GM19438 (cell line): ENCODE data around the gene BTD.

Source experiments
- ATAC-seq: cut with Tn5 transposase; IDR thresholded peaks from one replicate; pipeline ENCODE4 v1.9.1; 2021; ENCODE audit warnings: low read depth; ENCODE audit not compliant: unreplicated experiment

Gene BTD

GRCh38 chr3:15601399-15602145 is at the start of gene BTD, which contains the start of gene HACL1:
Gene BTD (plus strand): TSS chr3:15601745. CDS start chr3:15635440, 33,695 bp downstream.
Gene HACL1 (minus strand): TSS chr3:15601569. CDS start chr3:15601463, 106 bp downstream.
- peak; percentile 94 for ATAC-seq

GRCh38 chr3:15551902-15552301 is 49.6 kb upstream of the BTD start:
- no peak for ATAC-seq

GRCh38 chr3:15553749-15554148 is 47.8 kb upstream of the BTD start:
- ATAC-seq: no peak

GRCh38 chr3:15556512-15556911 is 45.0 kb upstream of the BTD start:
- peak; percentile 75 for ATAC-seq

- peak; percentile 62 for ATAC-seq
Measured at GRCh38 chr3:15557511-15557946, 44.0 kb upstream of the BTD start.

- ATAC-seq: no peak
Measured at GRCh38 chr3:15558581-15558980, 43.0 kb upstream of the BTD start.

GRCh38 chr3:15562560-15562959 is 39.0 kb upstream of the BTD start:
- ATAC-seq: no peak

- no peak for ATAC-seq
Measured at GRCh38 chr3:15563190-15563589, 38.4 kb upstream of the BTD start.

- ATAC-seq: no peak
Measured at GRCh38 chr3:15572138-15572537, 29.4 kb upstream of the BTD start.

- ATAC-seq: no peak
Measured at GRCh38 chr3:15575446-15575845, 26.1 kb upstream of the BTD start.

- ATAC-seq: no peak
Measured at GRCh38 chr3:15576475-15576874, 25.1 kb upstream of the BTD start.

GRCh38 chr3:15578289-15578867 is 23.2 kb upstream of the BTD start:
- ATAC-seq: no peak

- ATAC-seq: no peak
Measured at GRCh38 chr3:15579051-15579450, 22.5 kb upstream of the BTD start.

GRCh38 chr3:15581471-15582394 is 19.8 kb upstream of the BTD start:
- no peak for ATAC-seq

- no peak for ATAC-seq
Measured at GRCh38 chr3:15585111-15585845, 16.3 kb upstream of the BTD start.

- ATAC-seq: no peak
Measured at GRCh38 chr3:15591242-15591641, 10.3 kb upstream of the BTD start.

- ATAC-seq: no peak
Measured at GRCh38 chr3:15591928-15592327, 9.6 kb upstream of the BTD start.

- no peak for ATAC-seq
Measured at GRCh38 chr3:15592968-15593367, 8.6 kb upstream of the BTD start.

- no peak for ATAC-seq
Measured at GRCh38 chr3:15595955-15596354, 5.6 kb upstream of the BTD start.

- peak; percentile 6 for ATAC-seq
Measured at GRCh38 chr3:15601046-15601398, 523 bp upstream of the BTD start.

- ATAC-seq: peak; percentile 10
Measured at GRCh38 chr3:15602146-15602536, 596 bp downstream of the BTD start.
